Neural crest cell (in vitro differentiated cells): Measurements from ENCODE around the gene CCDC81. TPM values are rescaled to one million over a fixed set of nuclear protein-coding genes. Genes with fewer than 3 reads are reported as not detected.

Source experiments
- DNase-seq: peaks from one replicate; pipeline ENCODE4 v3.0.0; 2021; ENCODE audit warnings: low read depth, mixed read lengths, low spot score
- H3K27ac Mint-ChIP-seq: one replicate; pipeline ENCODE4 v1.8.0; 2021; ENCODE audit warnings: mild to moderate bottlenecking, mixed read lengths; ENCODE audit not compliant: unreplicated experiment
- H3K27me3 Mint-ChIP-seq: 2 replicates; pipeline ENCODE4 v1.8.0; 2021; ENCODE audit warnings: low read depth, mild to moderate bottlenecking, mixed read lengths
- H3K36me3 Mint-ChIP-seq: 2 replicates; pipeline ENCODE4 v1.8.0; 2021; ENCODE audit warnings: low read depth, mild to moderate bottlenecking, mixed read lengths
- H3K4me1 Mint-ChIP-seq: 2 replicates; pipeline ENCODE4 v1.8.0; 2021; ENCODE audit warnings: mixed read lengths
- H3K4me3 Mint-ChIP-seq: one replicate; pipeline ENCODE4 v1.8.0; 2021; ENCODE audit warnings: mild to moderate bottlenecking, mixed read lengths
- H3K9me3 Mint-ChIP-seq: 2 replicates; pipeline ENCODE4 v1.8.0; 2021; ENCODE audit warnings: mixed read lengths
- total RNA-seq: library from RNA; stranded (reverse); gene quantifications from 2 replicates; pipeline ENCODE4 v1.2.1, GENCODE V29; 2021
- TF ChIP-seq, protein P1 (sequence below): fragments of 200-600 bp; sonication (generic); conservative IDR thresholded peaks from 2 replicates; pipeline ENCODE4 v1.5.0; 2021; ENCODE audit warnings: antibody characterized with exemption, mild to moderate bottlenecking

The CCDC81 gene
- total RNA-seq, 1 donor from 2014 or later: 2.8 TPM

- no peak for DNase-seq
- Mint-ChIP-seq H3K9me3 (no peaks in the 10 kb centered on the region), H3K4me1 (no peaks in the 10 kb centered on the region), H3K36me3 (peaks cover 6% of the 10 kb centered on the region), H3K27ac (no peak overlapping the region), H3K27me3 (no peaks in the 10 kb centered on the region), H3K4me3 (no peak overlapping the region)
- TF ChIP-seq, protein P1, sequence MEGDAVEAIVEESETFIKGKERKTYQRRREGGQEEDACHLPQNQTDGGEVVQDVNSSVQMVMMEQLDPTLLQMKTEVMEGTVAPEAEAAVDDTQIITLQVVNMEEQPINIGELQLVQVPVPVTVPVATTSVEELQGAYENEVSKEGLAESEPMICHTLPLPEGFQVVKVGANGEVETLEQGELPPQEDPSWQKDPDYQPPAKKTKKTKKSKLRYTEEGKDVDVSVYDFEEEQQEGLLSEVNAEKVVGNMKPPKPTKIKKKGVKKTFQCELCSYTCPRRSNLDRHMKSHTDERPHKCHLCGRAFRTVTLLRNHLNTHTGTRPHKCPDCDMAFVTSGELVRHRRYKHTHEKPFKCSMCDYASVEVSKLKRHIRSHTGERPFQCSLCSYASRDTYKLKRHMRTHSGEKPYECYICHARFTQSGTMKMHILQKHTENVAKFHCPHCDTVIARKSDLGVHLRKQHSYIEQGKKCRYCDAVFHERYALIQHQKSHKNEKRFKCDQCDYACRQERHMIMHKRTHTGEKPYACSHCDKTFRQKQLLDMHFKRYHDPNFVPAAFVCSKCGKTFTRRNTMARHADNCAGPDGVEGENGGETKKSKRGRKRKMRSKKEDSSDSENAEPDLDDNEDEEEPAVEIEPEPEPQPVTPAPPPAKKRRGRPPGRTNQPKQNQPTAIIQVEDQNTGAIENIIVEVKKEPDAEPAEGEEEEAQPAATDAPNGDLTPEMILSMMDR: no peak
Observed at GRCh38 chr11:86446163-86446923, 71.7 kb downstream of the CCDC81 start.

GRCh38 chr11:86446924-86447285 is 72.2 kb downstream of the CCDC81 start:
- no peaks in the 10 kb centered on the region for H3K27me3 Mint-ChIP-seq
- DNase-seq: no peak
- TF ChIP-seq, protein P1: no peak
- no peak overlapping the region for H3K27ac Mint-ChIP-seq
- H3K4me3 Mint-ChIP-seq: no peak overlapping the region
- peaks cover 6% of the 10 kb centered on the region for H3K36me3 Mint-ChIP-seq
- H3K4me1 Mint-ChIP-seq: no peaks in the 10 kb centered on the region
- H3K9me3 Mint-ChIP-seq: no peaks in the 10 kb centered on the region

DNA sequence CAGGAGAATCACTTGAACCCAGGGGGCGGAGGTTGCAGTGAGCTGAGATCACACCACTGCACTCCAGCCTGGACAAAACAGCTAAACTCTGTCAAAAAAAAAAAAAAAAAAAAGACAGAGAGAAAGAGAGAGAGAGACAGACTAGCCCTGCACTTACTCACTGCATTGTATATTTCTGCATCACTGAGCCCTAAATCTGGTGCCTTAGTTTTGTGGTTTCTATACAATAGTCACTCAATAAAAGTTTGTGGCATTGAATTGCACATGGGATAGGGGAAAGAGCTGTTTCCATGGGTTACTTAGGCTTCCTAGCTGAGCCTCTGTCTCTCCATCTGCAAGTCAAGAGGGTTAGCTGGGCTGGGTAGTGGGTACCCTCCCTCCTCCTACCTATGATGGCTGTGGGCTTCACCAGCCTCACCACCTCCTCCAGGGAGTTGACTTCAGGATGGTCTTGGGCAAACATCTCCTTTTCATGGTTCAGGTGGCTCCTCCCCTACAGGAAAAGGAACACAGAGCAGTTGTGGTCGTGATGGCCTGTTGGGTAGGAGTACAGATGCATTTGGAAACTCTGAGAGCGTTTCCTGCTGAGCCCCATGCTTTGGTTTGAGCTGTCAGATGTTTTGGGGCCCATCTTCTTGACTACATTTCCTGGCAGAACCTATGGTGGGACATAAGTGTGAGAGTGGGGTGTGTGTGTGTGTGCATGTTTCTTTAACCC is 73.2 kb downstream of the CCDC81 start:
- no peaks in the 10 kb centered on the region for H3K9me3 Mint-ChIP-seq
- no peak overlapping the region for H3K27ac Mint-ChIP-seq
- no peaks in the 10 kb centered on the region for H3K4me1 Mint-ChIP-seq
- peaks cover 6% of the 10 kb centered on the region for H3K36me3 Mint-ChIP-seq
- H3K27me3 Mint-ChIP-seq: no peaks in the 10 kb centered on the region
- TF ChIP-seq, protein P1: no peak
- DNase-seq: no peak
- H3K4me3 Mint-ChIP-seq: no peak overlapping the region

DNA sequence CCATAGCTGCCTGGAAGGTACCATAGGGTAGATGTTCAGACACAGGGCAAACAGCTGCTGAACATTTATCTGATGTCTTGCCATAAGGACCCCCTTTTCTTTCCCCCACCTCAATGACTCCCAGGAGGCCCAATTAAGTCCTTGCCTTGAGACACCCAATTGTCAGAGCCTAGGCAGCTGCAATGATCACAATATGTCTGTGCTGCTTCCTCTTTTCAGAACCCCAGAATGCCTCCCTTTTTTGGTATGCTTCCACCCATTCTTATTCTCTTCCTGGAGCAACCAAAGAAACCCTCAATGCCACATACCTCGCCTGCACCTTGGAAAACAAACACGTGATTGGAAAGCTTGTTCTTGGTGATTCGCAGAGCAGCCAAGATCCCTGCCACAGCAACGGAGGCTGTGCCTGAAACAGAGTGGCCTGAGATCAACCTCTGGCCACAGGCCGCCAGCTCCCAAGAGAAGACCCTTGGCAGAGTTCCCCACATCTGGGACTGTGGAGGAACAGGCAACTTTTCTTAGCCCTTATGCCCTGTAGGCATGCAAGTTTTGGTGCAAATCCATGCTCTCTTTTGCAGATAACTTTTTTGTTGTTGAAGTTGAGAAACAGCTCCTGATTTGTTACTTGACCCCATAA is 75.4 kb downstream of the CCDC81 start:
- Mint-ChIP-seq H3K27me3 (no peaks in the 10 kb centered on the region), H3K4me3 (no peak overlapping the region)
- TF ChIP-seq, protein P1: no peak

GRCh38 chr11:86453290-86454030 is 78.8 kb downstream of the CCDC81 start:
- Mint-ChIP-seq H3K4me1 (peaks cover 13% of the 10 kb centered on the region), H3K27ac (no peak overlapping the region), H3K27me3 (no peaks in the 10 kb centered on the region), H3K36me3 (no peaks in the 10 kb centered on the region), H3K9me3 (no peaks in the 10 kb centered on the region), H3K4me3 (no peak overlapping the region)
- DNase-seq: no peak
- TF ChIP-seq, protein P1: no peak

More for the DNA sequence above, 75.4 kb downstream of the CCDC81 start:
- peaks cover 3% of the 10 kb centered on the region for H3K36me3 Mint-ChIP-seq
- H3K27ac Mint-ChIP-seq: no peak overlapping the region
- DNase-seq: no peak
- H3K9me3 Mint-ChIP-seq: no peaks in the 10 kb centered on the region
- H3K4me1 Mint-ChIP-seq: no peaks in the 10 kb centered on the region
